ENCODE measurements around the gene KLF17.
"Not testable (repeated sequence)": the region's sequence is repeated elsewhere in the genome, so short reads cannot be mapped to it uniquely, and the experiment has no call there.

Gene KLF17

GRCh38 chr1:44110916-44111315 lies 7.7 kb upstream of the KLF17 start:
- no peak for FAIRE-seq

- FAIRE-seq: no peak
Observed at GRCh38 chr1:44111861-44112260, 6.8 kb upstream of the KLF17 start.

- FAIRE-seq: no peak
Observed at GRCh38 chr1:44112486-44112885, 6.1 kb upstream of the KLF17 start.

GRCh38 chr1:44113095-44113609 lies 5.5 kb upstream of the KLF17 start:
- no peak for FAIRE-seq

GRCh38 chr1:44114098-44114497 lies 4.5 kb upstream of the KLF17 start:
- FAIRE-seq: no peak

- FAIRE-seq: not testable (repeated sequence)
Observed at GRCh38 chr1:44117272-44117671, 1.3 kb upstream of the KLF17 start.

- no peak for FAIRE-seq
Observed at GRCh38 chr1:44119525-44119924, 904 bp downstream of the KLF17 start.

- no peak for FAIRE-seq
Observed at GRCh38 chr1:44120398-44120949, 1.9 kb downstream of the KLF17 start.

- no peak for FAIRE-seq
Observed at GRCh38 chr1:44129616-44130500, 11.2 kb downstream of the KLF17 start.

- FAIRE-seq: no peak
Observed at GRCh38 chr1:44131411-44131810, 12.8 kb downstream of the KLF17 start.

GRCh38 chr1:44134071-44134920 lies 15.7 kb downstream of the KLF17 start:
- FAIRE-seq: no peak

- no peak for FAIRE-seq
Observed at GRCh38 chr1:44135886-44136285, 17.3 kb downstream of the KLF17 start.

GRCh38 chr1:44138239-44138638 lies 19.6 kb downstream of the KLF17 start:
- no peak for FAIRE-seq

- not testable (repeated sequence) for FAIRE-seq
Observed at GRCh38 chr1:44139565-44139964, 20.9 kb downstream of the KLF17 start.

- FAIRE-seq: no peak
Observed at GRCh38 chr1:44141531-44141930, 22.9 kb downstream of the KLF17 start, which contains the start of gene KLF18. KLF18 (minus strand) TSS chr1:44141631; CDS start chr1:44141631, 0 bp downstream.

- no peak for FAIRE-seq
Observed at GRCh38 chr1:44144962-44145756, 26.5 kb downstream of the KLF17 start.

GRCh38 chr1:44146536-44147361 lies 28.1 kb downstream of the KLF17 start:
- no peak for FAIRE-seq

- FAIRE-seq: no peak
Observed at GRCh38 chr1:44147582-44147981, 29.0 kb downstream of the KLF17 start.

GRCh38 chr1:44151332-44151731 lies 32.7 kb downstream of the KLF17 start:
- FAIRE-seq: no peak

- no peak for FAIRE-seq
Observed at GRCh38 chr1:44151808-44152207, 33.2 kb downstream of the KLF17 start.

GRCh38 chr1:44152692-44153091 lies 34.1 kb downstream of the KLF17 start:
- FAIRE-seq: no peak

All from G401.6 (cell line).